ENCODE data around the gene P2RX4.

P2RX4 gene

GRCh38 chr12:121182222-121182893, 27.6 kb upstream of the P2RX4 start:
- TF ChIP-seq ZFX (IDR thresholded peaks at IDR 0.05), result no peak
- TF ChIP-seq, protein P1, sequence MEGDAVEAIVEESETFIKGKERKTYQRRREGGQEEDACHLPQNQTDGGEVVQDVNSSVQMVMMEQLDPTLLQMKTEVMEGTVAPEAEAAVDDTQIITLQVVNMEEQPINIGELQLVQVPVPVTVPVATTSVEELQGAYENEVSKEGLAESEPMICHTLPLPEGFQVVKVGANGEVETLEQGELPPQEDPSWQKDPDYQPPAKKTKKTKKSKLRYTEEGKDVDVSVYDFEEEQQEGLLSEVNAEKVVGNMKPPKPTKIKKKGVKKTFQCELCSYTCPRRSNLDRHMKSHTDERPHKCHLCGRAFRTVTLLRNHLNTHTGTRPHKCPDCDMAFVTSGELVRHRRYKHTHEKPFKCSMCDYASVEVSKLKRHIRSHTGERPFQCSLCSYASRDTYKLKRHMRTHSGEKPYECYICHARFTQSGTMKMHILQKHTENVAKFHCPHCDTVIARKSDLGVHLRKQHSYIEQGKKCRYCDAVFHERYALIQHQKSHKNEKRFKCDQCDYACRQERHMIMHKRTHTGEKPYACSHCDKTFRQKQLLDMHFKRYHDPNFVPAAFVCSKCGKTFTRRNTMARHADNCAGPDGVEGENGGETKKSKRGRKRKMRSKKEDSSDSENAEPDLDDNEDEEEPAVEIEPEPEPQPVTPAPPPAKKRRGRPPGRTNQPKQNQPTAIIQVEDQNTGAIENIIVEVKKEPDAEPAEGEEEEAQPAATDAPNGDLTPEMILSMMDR (conservative IDR thresholded peaks at IDR 0.05), result no peak
- H3K27ac ChIP-seq, result no peak overlapping the region

DNA sequence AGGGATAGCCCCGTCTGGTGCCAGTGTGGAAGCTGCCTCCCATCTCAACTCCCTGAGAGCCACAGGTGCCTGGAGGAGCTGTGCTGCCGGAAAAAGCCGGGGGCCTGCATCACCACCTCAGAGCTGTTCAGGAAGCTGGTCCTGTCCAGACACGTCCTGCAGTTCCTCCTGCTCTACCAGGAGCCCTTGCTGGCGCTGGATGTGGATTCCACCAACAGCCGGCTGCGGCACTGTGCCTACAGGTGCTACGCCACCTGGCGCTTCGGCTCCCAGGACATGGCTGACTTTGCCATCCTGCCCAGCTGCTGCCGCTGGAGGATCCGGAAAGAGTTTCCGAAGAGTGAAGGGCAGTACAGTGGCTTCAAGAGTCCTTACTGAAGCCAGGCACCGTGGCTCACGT, 25.5 kb upstream of the P2RX4 start:
- H3K27ac ChIP-seq, result no peak overlapping the region

GRCh38 chr12:121184984-121185889, 24.7 kb upstream of the P2RX4 start:
- no peak for TF ChIP-seq ZFX (IDR thresholded peaks at IDR 0.05)
- TF ChIP-seq, protein P1 (conservative IDR thresholded peaks at IDR 0.05), result no peak
- no peak overlapping the region for H3K27ac ChIP-seq

More for the DNA sequence above, 25.5 kb upstream of the P2RX4 start:
- TF ChIP-seq, protein P1 (conservative IDR thresholded peaks at IDR 0.05), result no peak
- no peak for TF ChIP-seq ZFX (IDR thresholded peaks at IDR 0.05)

GRCh38 chr12:121186826-121187225, 23.1 kb upstream of the P2RX4 start:
- TF ChIP-seq ZFX (IDR thresholded peaks at IDR 0.05), result no peak
- TF ChIP-seq, protein P1 (conservative IDR thresholded peaks at IDR 0.05), result no peak
- H3K27ac ChIP-seq, result no peak overlapping the region

DNA sequence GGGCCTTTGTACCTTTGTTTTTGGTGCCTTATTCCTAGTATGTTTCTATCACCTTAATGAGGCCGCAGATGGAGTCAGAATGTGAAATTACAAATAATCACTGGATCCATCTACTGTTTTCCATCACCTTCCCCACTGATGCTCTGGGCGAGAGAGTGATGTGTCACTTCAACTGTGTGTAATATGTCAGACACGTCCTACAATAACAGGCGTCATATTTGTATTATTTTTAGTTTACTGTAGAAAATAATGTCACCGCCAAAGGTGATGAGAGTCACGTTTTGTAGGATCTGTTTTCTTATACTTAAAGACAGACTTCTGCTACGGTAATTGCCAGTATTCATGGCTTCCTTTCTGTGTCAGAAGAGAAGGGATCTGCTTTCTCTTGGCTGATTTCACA, 22.4 kb upstream of the P2RX4 start:
- no peak for TF ChIP-seq ZFX (IDR thresholded peaks at IDR 0.05)
- TF ChIP-seq, protein P1 (conservative IDR thresholded peaks at IDR 0.05), result no peak

GRCh38 chr12:121188227-121188626, 21.7 kb upstream of the P2RX4 start:
- no peak overlapping the region for H3K27ac ChIP-seq
- TF ChIP-seq, protein P1 (conservative IDR thresholded peaks at IDR 0.05), result no peak
- no peak for TF ChIP-seq ZFX (IDR thresholded peaks at IDR 0.05)

More for the DNA sequence above, 22.4 kb upstream of the P2RX4 start:
- H3K27ac ChIP-seq, result no peak overlapping the region

DNA sequence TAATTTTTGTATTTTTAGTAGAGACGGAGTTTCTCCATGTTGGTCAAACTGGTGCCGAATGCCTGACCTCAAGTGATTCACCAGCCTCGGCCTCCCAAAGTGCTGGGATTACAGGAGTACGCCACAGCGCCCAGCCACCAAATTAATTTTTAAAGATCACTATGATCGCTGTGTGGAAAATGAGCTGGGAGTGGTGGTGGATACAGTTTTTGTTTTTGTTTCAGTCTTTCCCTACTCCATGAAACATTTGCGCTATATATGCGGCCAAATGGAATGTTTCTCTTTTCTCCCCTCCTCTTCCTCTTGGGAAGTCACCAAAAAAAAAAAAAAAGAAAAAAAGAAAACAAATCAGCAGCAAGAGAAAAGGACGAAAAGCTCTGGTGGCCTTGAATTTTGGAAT, 20.8 kb upstream of the P2RX4 start:
- H3K27ac ChIP-seq, result no peak overlapping the region
- TF ChIP-seq, protein P1 (conservative IDR thresholded peaks at IDR 0.05), result no peak
- TF ChIP-seq ZFX (IDR thresholded peaks at IDR 0.05), result no peak

Measured in C4-2B (cell line).